Stimulated activated CD4-positive, alpha-beta T cell treated with anti-CD3 and anti-CD28 coated beads, Interleukin-15, amount 100 ng/mL, for 24 hours (primary cell): Measurements from ENCODE around the gene PARD3B.

Source experiments
- DNase-seq: peaks from one replicate; pipeline ENCODE4 v3.0.0-alpha.2; 2020

Gene PARD3B

DNA sequence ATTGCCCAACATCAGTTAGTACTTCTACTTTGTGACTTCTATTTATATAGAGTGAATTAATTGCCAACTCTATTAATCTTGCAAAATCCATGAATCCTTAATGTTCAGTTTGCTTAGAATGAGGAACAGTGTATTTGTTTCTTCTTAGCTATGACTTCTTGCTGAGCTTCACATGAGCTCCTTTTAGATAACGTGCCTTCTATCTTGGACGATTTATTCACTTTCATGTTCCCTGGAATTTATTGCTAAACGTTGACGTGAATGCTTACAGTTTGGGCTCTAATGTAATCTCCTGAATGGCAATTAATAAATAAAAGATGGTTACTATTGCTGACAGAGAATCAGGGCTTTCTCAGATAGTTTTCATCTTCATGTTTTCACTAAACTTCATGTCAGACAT, 752.6 kb downstream of the PARD3B start:
- no peak for DNase-seq

DNA sequence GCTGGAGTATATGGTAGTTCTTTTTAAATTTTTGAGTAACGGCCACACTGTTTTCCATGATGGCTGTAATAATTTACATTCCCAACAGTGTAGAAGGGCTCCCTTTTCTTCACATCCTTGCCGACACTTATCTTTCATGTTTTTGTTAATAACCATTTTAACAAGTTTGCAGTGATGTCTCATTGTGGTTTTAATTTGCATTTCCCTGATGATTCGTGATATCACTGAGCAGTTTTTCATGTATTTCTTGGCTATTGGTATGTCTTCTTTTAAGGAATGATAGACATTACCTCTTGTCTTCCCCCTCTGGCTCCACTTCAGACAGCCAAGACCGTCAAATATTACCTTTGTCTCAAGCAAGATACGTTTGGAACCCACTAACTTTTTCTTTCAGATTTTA, 765.9 kb downstream of the PARD3B start:
- DNase-seq, result no peak

DNA sequence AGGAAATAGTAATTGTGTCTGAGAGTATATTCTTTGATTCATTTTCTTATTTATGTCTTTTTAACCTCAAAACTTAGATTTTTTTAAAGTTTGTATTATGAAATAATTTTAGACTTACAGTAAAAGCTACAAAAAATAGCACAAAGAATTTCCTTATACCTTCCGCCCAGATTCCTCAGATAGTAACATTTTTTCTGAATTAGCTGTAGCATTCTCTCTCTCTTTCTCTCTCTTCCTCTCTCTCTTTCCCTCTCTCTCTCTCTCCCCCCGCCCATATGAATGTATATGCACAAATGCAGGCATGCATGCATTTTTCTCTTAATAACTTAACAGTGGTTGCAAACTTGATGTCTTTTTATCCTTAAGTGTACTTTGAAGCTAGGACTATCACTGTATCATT, 776.0 kb downstream of the PARD3B start:
- DNase-seq, result no peak

DNA sequence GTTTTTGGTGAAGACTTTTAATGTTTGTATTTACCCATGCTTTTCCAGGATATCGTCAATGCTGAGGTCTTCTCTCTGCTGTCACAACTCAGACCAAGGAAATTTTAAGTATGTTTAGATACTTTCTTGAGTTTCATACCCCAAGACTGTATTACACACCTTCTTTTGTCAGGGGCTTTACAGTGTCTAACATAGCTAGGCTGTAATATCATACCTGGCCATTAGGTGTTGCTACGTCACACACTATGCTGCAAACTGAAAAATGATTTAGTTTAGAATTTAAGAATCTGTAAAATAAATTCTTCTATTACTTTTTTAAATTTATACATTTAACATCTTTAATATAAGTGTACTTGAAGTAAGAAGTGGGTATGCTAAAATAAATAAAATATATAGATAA, 778.7 kb downstream of the PARD3B start:
- DNase-seq, result no peak

DNA sequence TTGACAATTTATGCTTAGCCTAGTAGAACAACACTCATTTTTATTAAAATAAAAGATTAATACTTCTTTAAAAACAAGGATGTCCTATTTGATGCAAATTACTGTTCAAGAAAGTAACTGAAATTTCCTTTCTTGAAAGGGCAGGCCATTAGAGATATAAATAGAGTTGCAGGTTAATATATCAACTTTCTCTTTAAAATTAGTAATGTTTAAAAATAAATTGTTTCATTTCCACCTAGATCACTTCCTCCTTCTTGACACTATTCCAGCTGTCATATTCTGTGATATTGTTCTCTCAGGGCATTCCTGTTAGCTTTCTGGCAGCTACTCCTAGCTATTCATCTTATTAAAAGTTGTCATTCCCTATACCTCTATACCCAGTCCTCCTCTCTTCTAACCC, 779.1 kb downstream of the PARD3B start:
- no peak for DNase-seq

DNA sequence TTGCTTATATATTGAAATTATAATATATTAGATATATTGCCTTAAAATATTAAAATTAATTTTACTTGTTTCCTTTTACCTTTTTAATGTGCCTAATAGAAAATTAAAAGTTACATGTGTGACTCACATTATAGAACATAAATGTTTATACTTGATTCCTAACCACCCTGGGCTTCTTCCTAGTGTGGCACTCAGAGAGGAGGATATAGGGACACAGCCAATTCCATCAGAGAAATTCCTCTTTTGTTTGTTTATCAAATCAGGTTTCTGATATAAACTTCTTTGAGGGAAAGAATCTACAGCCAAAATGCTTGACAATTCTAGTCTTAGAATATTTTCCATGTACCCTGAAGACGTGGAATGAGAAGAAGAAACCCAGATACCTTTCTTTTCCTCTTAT, 788.1 kb downstream of the PARD3B start:
- no peak for DNase-seq

DNA sequence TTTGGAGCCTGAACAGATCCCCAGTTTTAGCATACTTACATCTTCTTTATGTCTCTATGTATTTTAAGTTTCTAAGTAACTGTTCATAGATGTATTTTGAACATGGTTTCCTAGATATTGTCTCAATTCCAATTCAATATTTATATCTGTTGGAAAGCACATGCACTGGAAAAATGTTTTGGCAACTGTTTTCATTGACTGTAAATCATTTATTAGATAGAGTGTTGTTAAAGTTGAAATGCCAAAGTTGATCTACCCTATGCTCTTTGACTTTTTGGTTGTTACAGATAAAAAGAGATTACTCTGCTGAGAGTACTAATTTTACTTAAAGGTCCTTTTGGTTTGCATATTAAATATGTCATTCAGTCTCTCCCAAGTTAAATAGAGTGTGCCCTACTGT, 792.0 kb downstream of the PARD3B start:
- no peak for DNase-seq

DNA sequence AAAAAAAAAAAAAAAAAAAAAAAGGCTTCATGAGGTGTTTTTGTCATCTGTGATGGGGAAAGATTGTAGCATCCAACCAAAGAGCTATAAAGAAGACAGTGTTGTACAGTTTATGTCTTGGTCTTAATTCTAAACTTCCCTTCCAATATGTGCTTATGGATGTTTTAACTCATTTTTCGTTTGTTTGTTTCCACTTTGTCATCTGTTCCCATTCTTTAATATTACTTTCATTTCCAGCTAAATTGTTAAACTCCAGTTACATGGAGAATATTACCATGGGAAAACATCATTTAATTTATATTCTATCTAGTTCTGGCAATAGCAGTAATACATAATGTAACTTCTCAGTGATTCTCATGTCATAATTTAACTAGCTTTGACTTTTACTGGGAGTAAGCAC, 792.9 kb downstream of the PARD3B start:
- no peak for DNase-seq

DNA sequence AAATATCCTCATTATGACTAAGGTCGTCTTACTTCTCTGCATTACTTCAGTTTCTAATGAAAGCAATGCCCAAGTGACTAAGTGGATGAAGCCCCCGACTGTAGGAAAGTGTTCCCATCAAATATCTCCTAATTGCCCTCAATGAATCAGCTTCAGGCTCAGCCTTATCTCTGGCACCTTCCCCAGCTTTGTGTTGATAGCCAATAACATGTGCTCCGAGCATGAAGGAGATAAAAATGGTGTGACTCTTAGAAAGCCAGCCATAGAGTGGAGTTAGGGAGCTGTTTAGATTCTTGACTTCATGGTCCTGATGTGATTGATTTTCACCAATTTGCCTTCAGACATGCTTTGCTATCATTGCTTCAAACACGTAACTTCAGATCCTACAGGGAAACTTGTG, 797.8 kb downstream of the PARD3B start:
- no peak for DNase-seq

DNA sequence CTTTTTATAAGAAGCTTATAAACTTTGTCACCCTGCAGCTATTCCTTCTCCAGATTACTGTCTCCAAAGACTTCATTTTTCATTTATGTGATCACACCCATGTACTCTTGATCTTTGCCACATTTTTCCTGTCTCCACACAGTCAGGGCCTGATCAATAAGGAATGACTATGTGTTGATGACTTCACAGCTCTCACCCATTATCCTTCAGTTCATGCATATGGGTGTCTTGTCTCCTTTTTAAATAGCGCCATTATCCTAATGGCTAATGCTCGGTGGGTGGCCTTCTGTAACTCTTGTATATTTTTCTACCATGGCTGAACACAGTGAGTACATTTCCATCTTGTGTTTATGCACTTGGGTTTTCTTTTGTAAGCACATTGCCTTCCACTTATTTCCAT, 801.4 kb downstream of the PARD3B start:
- no peak for DNase-seq

DNA sequence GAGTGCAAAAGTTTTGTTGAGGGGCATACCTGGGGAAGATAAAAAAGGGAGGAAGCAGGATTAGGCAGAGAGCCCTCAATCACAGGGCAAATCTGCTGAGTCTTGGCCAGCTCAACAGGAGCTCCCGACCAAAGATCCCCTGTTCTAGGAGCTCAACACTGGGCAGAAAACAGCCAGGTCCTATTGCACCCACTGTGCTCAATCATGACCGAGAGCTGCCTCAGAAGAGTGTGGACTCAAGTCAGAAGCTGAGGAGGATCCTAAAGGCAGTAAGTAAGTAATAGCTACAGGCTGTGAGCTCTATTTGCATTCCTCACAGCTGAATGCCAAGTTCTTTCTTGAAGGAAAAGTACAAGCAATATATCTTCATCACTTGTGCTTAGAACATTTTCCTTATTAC, 802.6 kb downstream of the PARD3B start:
- no peak for DNase-seq

DNA sequence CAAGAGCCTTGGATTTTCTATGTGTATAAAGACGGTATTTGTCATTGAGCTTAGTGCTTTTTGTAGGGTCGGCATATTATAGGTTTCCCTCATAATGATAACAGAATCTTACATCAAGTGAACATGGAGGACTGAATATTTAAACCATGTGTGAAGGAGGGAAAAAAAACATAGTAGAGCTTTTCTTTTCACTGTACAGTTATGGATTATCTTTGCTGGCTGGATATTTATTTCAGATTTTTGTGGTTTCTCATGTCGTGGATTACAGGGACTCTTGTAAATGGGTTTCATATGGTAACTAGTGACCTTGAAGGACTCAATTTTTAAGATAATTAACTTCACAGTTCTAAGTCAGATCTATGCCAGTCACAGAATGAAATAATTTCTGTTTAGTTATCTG, 806.8 kb downstream of the PARD3B start:
- no peak for DNase-seq

DNA sequence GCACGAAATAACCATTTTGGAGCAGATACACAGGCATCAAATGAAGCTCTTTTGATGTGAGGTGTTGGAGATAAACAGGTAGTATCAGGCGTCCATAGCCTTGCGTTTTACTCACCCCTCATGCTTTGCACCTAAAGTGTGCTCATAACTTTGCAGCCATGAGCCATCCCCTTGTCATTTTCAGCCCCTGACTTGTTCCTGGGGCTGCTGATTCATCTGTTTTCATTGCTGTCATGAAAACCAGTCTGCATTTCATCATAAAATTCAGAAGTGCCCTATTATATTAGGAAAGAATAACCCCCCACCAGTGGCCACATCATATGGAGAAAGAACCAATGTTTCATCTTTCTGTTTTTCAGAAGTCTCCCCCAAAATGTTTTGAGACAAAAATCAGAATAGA, 807.3 kb downstream of the PARD3B start:
- DNase-seq, result no peak

DNA sequence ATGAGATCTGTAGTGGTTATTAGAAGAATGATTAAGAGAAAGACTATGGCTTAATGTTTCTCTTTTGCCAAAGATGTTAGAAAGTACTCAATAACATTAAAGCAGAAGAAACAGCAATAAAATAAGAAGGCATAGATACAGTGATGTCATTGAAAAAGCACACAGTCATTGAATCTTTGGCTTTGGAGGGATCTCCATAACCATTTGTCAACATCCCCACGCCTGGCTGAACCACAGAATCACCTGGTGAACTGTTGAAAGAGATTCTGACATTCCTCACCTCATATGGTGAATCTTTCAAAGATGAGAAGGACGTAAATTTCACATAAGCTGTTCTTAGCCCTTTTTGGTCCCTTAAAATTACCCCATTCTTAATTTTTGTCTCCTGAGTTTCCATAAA, 812.5 kb downstream of the PARD3B start:
- DNase-seq, result no peak

DNA sequence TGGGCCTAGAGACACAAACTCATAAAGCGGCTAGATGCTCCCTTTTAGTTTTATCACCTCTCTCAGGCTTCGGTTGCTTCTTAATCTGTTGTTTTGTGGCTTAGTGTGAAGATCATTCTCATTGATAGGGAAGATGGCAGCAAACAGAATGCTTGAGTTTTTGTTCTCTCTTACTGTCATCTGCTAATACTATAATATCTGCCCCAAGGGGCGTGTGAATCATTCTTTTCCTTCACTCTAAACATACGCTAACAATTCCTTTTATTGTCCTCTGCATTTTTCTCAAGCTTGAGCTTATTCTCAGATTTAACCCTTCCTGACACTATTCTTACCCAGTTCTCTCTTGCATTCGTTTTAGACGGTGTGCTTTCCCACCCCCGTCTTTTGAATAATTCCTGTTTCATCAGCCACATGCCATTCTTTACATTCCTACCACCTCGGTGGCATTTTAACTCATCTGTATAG, 813.1 kb downstream of the PARD3B start:
- DNase-seq, result no peak

DNA sequence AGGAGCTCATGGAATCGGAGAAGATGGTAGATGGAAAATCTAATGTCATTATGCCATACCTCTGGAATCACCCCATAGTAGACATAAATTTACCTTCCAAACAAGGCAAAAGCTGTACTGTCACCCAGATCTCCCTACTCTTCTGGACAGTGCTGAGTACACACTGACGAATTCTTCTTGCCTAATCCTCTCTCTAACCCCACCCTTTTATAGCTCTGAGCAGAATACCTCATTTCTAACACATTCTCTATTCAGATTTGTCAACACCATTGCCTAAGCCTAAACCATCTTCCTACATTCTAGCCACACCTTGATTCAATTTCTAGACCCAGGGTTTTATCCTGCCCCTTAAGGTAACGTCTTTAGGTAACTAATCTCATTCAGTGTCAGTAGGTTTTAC, 816.0 kb downstream of the PARD3B start:
- DNase-seq, result no peak

DNA sequence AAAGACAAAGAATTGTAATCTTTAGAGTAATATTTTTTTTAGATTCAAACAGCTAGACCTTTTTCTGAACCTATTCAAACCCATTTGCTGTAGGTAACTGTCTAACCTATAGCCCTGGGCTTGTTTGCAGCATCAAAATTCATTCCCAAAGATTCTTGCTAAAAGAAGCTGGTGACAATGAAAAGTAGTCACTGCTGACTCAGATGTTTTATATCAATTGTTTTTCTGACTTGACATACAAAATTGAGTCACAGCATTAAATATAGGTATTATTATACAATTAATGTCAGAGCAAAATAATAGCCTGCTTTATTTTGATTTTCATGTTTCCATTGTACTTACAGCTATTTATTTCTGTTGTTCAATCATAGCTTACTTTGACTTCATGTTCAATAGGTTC, 816.7 kb downstream of the PARD3B start:
- no peak for DNase-seq

DNA sequence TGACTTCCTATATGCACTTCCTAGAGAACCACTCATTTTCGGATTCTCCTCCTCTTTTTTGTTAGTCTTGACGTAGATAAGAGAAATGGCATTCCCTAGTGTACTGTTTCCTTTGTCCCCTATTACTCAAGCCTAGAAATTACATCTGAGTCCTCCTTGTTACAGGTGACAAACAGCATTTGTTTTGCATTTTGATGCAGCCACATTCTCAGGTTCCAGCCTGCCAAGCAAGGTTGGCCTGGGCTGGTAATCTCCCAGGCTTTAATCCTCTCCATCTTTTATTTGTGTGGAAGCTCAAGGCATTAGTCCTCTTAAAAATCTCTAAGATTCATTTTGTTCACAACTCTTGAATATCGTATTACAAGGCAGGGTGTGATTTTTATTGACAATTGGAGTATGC, 819.0 kb downstream of the PARD3B start:
- no peak for DNase-seq

DNA sequence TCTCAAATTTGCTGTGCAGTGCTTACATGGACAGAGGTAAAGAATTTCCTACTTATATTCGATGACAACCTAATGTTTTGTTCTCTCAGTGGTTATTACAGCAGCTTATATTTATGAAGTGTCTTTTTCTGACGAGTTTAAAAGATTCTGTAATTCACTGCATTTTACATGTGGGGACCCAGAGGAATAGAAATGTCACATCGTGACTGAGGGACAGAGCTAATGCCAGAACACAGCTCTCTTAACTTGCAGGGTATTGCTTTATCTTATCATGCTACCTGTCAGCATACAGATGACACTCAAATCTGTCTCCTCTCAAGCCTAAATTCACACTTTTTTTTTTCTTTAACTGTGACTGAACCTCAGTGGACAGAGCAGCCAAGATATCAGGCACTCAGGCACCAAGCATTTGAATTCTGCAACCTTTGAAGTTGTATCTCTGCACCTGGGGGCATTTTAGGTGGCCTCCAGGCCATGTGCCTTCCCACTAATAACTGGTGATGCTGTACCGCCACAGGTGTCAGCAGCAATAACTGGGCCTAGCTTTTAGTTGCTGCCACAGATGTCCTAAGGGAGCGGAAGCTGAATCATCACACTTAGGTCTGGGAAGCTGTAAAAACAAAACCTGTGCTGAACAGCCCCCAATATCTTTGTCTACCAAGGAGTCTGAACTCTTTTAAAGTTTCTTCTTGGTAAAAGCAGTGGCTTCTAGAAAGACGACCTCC, 821.2 kb downstream of the PARD3B start:
- DNase-seq, result no peak

DNA sequence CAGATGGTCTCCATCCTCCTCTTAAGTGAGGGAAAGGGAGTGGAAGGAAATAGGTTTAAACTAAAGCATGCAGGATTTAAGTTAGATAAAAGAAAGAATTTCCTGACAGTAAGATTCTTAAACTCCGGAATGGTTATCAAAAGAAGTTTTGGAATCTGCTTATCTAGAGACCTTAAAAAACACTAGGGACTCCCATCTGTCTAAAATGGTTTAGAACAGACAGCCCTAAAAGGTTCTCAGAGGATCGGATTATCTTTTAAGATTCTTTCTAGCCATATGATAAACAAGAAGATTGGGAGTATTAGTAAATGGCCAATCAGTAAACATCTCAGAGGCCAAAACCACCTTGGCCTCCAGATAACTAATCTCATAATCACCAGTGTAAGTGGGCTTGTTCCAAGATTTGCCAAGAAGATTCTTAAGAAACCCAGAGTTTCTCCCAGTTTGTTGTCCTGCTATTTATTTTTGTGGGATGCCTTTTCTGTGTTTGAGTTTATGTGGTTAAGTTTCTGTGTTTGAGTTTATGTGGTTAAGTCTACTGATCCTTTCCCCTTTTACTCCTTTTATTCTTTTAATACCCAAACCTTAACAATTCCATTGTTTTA, 822.2 kb downstream of the PARD3B start:
- no peak for DNase-seq

DNA sequence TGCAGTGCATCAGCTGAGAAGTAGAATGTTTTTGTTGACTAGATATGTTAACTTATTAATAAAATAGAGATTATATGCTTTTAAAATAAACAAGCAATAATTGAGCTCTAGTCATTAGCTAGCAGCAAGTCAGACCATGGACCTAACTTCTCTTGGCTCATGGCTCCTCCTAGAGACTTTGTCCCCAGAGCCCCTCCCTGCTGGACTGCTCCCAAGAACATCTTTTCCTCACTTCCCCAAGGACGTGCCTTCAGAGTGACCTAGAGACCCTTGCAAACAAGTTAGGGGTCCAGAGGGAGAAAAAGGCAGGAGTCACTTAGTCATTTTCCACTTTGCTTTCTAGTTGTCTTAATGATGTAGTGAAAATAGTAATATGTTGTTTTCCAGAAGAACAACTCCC, 824.5 kb downstream of the PARD3B start:
- DNase-seq, result no peak

DNA sequence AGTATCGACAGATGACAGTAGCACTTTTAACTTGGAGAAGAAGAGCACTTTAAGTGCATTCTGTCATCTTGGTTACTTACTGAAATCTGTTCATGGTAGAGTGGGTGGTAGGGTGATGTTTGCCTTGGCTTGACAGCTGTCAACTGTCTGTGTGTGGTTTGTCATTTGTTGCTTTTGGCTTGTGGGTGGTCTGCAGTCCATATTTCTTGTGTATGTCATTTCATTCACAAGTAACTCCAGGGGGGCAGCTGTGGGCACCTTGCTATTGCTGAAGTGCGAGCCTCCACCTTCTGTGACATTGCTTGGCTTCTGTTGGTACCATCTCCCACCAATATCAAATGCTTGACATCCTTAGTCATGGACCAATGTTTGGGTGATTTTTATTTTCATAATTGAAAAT, 825.5 kb downstream of the PARD3B start:
- DNase-seq, result no peak

DNA sequence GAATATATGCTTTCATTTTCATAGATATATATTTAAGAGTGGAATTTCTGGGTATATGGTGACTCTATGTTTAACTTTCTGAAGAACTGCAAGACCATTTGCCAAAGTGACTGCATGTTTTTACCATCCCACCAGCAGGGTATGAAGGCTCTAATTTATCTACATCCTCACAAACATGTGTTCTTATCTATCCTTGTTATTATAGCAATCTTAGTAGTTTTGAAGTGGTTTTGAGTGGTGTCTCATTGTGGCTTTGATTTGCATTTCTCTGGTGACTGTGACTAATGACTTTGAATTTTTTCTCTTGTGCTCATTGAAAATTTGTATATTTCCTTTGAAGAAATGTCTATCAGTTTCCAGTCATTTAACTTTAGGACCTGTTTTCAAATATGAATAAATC, 826.9 kb downstream of the PARD3B start:
- DNase-seq, result no peak

DNA sequence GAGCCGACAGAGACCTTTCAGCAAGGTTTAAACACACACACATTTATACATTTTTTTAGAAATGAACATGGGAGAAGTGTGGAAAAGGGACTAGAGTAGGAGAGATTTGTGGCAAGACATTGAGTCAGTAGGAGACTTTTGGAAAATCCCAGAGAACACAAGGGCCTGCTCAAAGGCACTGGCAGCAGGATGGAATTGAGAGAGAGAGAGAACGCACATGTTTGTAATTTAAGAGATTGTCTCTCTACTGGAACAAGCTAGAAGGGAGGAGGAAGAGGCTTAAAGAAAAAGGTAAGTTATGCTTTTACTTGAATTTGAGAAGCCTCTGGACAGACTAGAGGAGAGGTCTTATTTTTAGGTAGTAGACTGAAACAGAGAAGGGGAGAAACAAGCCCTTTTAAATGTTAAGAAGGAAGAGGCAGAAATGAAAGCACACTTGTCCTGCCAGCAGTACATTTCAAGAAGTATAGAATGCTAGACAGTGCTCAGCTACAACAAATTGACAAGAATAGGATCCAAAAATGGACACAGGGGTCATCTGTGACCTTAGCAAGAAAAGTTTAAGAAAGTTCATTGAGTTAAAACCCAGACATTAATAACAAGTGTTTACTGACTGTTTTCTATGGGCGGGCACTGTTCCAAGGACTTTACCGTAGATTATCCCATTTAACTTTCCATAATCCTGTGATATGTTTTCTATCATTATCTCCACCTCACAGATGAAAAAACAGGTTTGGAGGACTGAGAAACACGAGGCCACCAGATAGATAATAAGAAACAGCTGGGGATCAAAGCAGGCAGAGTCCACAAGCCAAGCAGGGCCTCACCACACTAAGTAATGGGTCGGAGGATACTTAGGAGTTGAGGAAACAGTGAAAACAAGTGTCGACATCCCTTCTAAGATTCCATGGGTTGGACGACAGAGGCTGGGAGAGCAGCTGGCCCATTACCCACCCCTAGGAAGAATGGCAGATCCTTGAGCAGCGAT, 830.5 kb downstream of the PARD3B start:
- DNase-seq, result no peak
